ENCODE data around the gene SLC26A8.

SLC26A8 gene

GRCh38 chr6:36029464-36029863 is 5.0 kb upstream of the SLC26A8 start:
- TF ChIP-seq CTCF (conservative IDR thresholded peaks at IDR 0.05), result no peak
- TF ChIP-seq ZFX (IDR thresholded peaks at IDR 0.05), result no peak
- H3K27ac ChIP-seq, result no peak overlapping the region

- H3K27ac ChIP-seq, result peak overlapping the region; percentile 89
- TF ChIP-seq CTCF (conservative IDR thresholded peaks at IDR 0.05) (no peak), ZFX (IDR thresholded peaks at IDR 0.05) (no peak)
Observed at GRCh38 chr6:36028877-36029324, 4.5 kb upstream of the SLC26A8 start.

GRCh38 chr6:36028088-36028876 is 3.8 kb upstream of the SLC26A8 start:
- peak; percentile 92 for TF ChIP-seq ZFX (IDR thresholded peaks at IDR 0.05)
- TF ChIP-seq CTCF (conservative IDR thresholded peaks at IDR 0.05), result no peak
- peak overlapping the region; percentile 89 for H3K27ac ChIP-seq

GRCh38 chr6:36027501-36028087 is 3.2 kb upstream of the SLC26A8 start, which contains the start of gene MAPK14:
TSS of gene MAPK14 (plus strand) at chr6:36027808. CDS start at chr6:36028158, 350 bp downstream.
- TF ChIP-seq ZFX (IDR thresholded peaks at IDR 0.05) (no peak), CTCF (conservative IDR thresholded peaks at IDR 0.05) (peak; percentile 96)
- peak within 1 kb of the TSS; percentile 89 for H3K27ac ChIP-seq

GRCh38 chr6:36025932-36026327 is 1.5 kb upstream of the SLC26A8 start:
- no peak overlapping the region for H3K27ac ChIP-seq

GRCh38 chr6:36025260-36025931 is 955 bp upstream of the SLC26A8 start:
- TF ChIP-seq CTCF (conservative IDR thresholded peaks at IDR 0.05) (no peak), ZFX (IDR thresholded peaks at IDR 0.05) (no peak)
- H3K27ac ChIP-seq, result no peak overlapping the region

More at GRCh38 chr6:36025932-36026327, 1.5 kb upstream of the SLC26A8 start:
- TF ChIP-seq CTCF (conservative IDR thresholded peaks at IDR 0.05) (no peak), ZFX (IDR thresholded peaks at IDR 0.05) (no peak)

- H3K27ac ChIP-seq, result no peak overlapping the region
- TF ChIP-seq CTCF (conservative IDR thresholded peaks at IDR 0.05), result no peak
- no peak for TF ChIP-seq ZFX (IDR thresholded peaks at IDR 0.05)
Observed at GRCh38 chr6:36020154-36020553, 4.3 kb downstream of the SLC26A8 start.
